Prostate gland (tissue), 2 donors: Measurements from ENCODE around the gene DNM3.

ENCODE experiments used
- CTCF ChIP-seq, 4 experiments: fragments of 200-600 bp in 2 of 4; fragments of 450-650 bp in 2 of 4; sonication (generic) in 2 of 4; IDR thresholded peaks; 1 replicate in 3 of 4; 2 replicates in 1 of 4; pipeline ENCODE4 v1.5.1; 2016 to 2019; ENCODE audit warnings: antibody characterized with exemption in 4 of 4, mild to moderate bottlenecking in 2 of 4, moderate library complexity in 2 of 4
- POLR2AphosphoS5 ChIP-seq: sonication (generic); formaldehyde crosslinking; IDR thresholded peaks from one replicate; pipeline ENCODE4 v1.6.1; 2017; ENCODE audit warnings: antibody characterized with exemption

GRCh38 chr1:172069534-172069933 is 228.2 kb downstream of the DNM3 start:
- TF ChIP-seq CTCF (IDR thresholded peaks at IDR 0.05) (no peak), POLR2AphosphoS5 (peak; percentile 46)
